HEK293 (cell line): Measurements from ENCODE around the gene CDH23.

Experiments used
- CTCF ChIA-PET: fragments of 350-600 bp; formaldehyde crosslinking; extraction: SDS; loops from one replicate; lab custom pipeline; 2021; ENCODE audit warnings: antibody characterized with exemption; lab: Yijun Ruan, JAX
- POLR2A ChIA-PET: fragments of 300-600 bp; formaldehyde crosslinking; extraction: SDS; loops from one replicate; lab custom pipeline; 2020; ENCODE audit warnings: antibody characterized with exemption, inconsistent platforms; lab: Yijun Ruan, JAX
- H3K27ac ChIP-seq: fragments of 200-500 bp; sonication (Bioruptor generic); 2 replicates; pipeline ENCODE4 v1.5.1; 2014; ENCODE audit warnings: low read depth, low read length, control low read depth, inconsistent platforms; ENCODE audit errors: extremely low read depth
- H3K36me3 ChIP-seq, 2 experiments: fragments of 200-500 bp in 1 of 2; sonication (Bioruptor generic) in 1 of 2; 1 replicate in 1 of 2; 2 replicates in 1 of 2; pipeline ENCODE4 v1.5.1; 2014 to 2017; ENCODE audit warnings: inconsistent platforms in 2 of 2, low read length in 2 of 2; ENCODE audit not compliant: control insufficient read depth in 2 of 2, insufficient read depth in 1 of 2
- H3K4me1 ChIP-seq: fragments of 200-500 bp; sonication (Bioruptor generic); 2 replicates; pipeline ENCODE4 v1.5.1; 2014; ENCODE audit warnings: mild to moderate bottlenecking, low read length, inconsistent platforms; ENCODE audit not compliant: control insufficient read depth, insufficient read depth
- H3K4me3 ChIP-seq: 2 replicates; pipeline ENCODE4 v1.5.1; 2011; ENCODE audit warnings: low read depth, mild to moderate bottlenecking, control low read depth, low read length, moderate library complexity
- H3K9me3 ChIP-seq: fragments of 200-500 bp; sonication (Bioruptor generic); 2 replicates; pipeline ENCODE4 v1.5.1; 2014; ENCODE audit warnings: low read depth, low read length, inconsistent platforms; ENCODE audit not compliant: control insufficient read depth, insufficient read depth
- BCL11B ChIP-seq: fragments of 450-650 bp; formaldehyde crosslinking; IDR thresholded peaks from 2 replicates; pipeline ENCODE4 v1.5.1; 2016; ENCODE audit warnings: low read depth, missing biosample characterization, missing genetic modification characterization
- SALL2 ChIP-seq: fragments of 450-650 bp; formaldehyde crosslinking; IDR thresholded peaks from 2 replicates; pipeline ENCODE4 v1.5.0; 2017; ENCODE audit warnings: missing biosample characterization, mild to moderate bottlenecking, missing genetic modification characterization, borderline replicate concordance
- ZBTB6 ChIP-seq: fragments of 450-650 bp; formaldehyde crosslinking; IDR thresholded peaks from 2 replicates; pipeline ENCODE4 v1.5.1; 2017; ENCODE audit warnings: missing biosample characterization, missing genetic modification characterization
- ZNF184 ChIP-seq: fragments of 450-650 bp; IDR thresholded peaks from 2 replicates; pipeline ENCODE4 v1.5.1; 2018; ENCODE audit warnings: missing biosample characterization, mild to moderate bottlenecking, missing genetic modification characterization
- ZNF19 ChIP-seq: fragments of 450-650 bp; formaldehyde crosslinking; IDR thresholded peaks from 2 replicates; pipeline ENCODE4; 2016; ENCODE audit warnings: missing biosample characterization, missing genetic modification characterization, low read depth
- ZNF2 ChIP-seq: fragments of 450-650 bp; formaldehyde crosslinking; IDR thresholded peaks from 2 replicates; pipeline ENCODE4 v1.5.1; 2016; ENCODE audit warnings: missing biosample characterization, missing genetic modification characterization
- ZNF221 ChIP-seq: fragments of 450-650 bp; formaldehyde crosslinking; IDR thresholded peaks from 2 replicates; pipeline ENCODE4 v1.5.1; 2017; ENCODE audit warnings: missing biosample characterization, missing genetic modification characterization, borderline replicate concordance
- ZNF302 ChIP-seq: fragments of 450-650 bp; formaldehyde crosslinking; IDR thresholded peaks from 2 replicates; pipeline ENCODE4 v1.5.1; 2016; ENCODE audit warnings: missing biosample characterization, missing genetic modification characterization, low read depth
- ZNF610 ChIP-seq: fragments of 450-650 bp; formaldehyde crosslinking; IDR thresholded peaks from 2 replicates; pipeline ENCODE4 v1.5.1; 2016; ENCODE audit warnings: missing biosample characterization, missing genetic modification characterization, borderline replicate concordance
- ZNF692 ChIP-seq: fragments of 450-650 bp; formaldehyde crosslinking; IDR thresholded peaks from 2 replicates; pipeline ENCODE4 v1.5.1; 2016; ENCODE audit warnings: missing biosample characterization, missing genetic modification characterization
- ZNF768 ChIP-seq: fragments of 450-650 bp; formaldehyde crosslinking; IDR thresholded peaks from 2 replicates; pipeline ENCODE4 v1.5.1; 2018; ENCODE audit warnings: missing biosample characterization, mild to moderate bottlenecking, missing genetic modification characterization
- TF ChIP-seq, protein P1 (sequence below): fragments of 450-650 bp; formaldehyde crosslinking; IDR thresholded peaks from 2 replicates; pipeline ENCODE4 v1.5.1; 2016; ENCODE audit warnings: missing biosample characterization, missing genetic modification characterization
- TF ChIP-seq, protein P2 (sequence below): fragments of 450-650 bp; formaldehyde crosslinking; IDR thresholded peaks from 2 replicates; pipeline ENCODE4 v1.5.1; 2016; ENCODE audit warnings: missing biosample characterization, missing genetic modification characterization

Gene CDH23

DNA sequence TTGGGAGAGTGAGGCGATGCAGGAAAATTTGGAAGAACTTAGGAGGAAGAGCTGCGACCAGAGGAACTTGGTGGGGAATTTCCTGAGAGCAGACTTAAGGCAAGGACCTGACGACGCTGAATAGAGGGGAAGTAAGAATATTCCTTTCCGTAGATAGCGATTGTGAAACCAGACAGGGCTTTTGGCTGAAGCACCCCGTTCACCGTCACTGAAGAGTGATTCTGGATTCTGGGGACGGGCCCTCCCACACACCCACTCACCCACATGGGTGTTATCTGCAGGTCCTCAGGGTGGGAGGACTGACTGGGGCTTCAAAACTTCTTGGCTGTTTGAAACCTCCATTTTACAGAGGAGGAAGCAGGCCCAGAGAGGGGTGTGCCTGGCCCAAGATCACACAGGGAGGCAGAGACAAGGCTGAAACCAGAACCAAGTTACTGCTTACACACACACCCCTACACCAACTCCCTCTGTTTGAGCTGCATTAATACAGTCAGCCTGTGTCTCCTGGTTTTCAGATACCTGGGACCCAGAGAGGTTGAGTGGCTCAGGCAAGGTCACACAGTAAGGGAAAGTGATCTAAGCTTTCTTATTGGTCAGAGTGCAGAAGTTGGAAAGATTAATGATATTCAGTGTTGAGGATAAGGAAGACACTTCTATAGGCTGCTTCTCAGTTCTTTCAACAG, 37.2 kb upstream of the CDH23 start:
- H3K4me1 ChIP-seq = no peaks in the 10 kb centered on the region
- no peak overlapping the region for H3K27ac ChIP-seq
- no peak overlapping the region for H3K4me3 ChIP-seq
- H3K36me3 ChIP-seq = peaks cover 0 to 9% of the 10 kb centered on the region in 2 experiments; a peak in 1 of 3 replicates
- H3K9me3 ChIP-seq = no peaks in the 10 kb centered on the region
- POLR2A ChIA-PET = no interaction called here
- TF ChIP-seq ZNF184 (tag by site-specific recombination) = peak; percentile 55; the same call in 1 of the 2 replicates
- no peak for TF ChIP-seq ZNF2 (tag by site-specific recombination)
- peak; percentile 60; the same call in 1 of the 2 replicates for TF ChIP-seq ZNF768 (tag by site-specific recombination)
- CTCF ChIA-PET = interaction anchor here (0.8 kb wide), 1 partner anchor 40 kb away, joined by 4 read pairs; no protein-coding TSS in a partner anchor

DNA sequence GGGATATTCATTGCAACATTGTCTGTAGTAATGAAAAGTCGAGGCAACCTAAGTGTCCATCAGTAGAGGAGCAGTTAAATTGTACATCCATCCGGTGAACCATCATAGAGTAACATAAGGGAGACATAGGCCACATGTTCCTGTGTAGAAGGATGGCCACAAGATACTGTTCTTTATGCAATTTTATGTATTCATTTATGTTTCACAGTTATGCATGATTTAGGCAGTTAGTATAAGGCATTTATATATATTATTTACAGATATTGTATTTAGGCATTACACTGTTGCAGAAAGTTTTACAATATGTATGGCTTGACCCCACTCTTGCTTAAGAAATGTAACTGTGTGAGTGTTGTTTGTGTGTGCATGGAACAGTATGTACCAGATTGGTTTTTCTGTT, 36.0 kb upstream of the CDH23 start:
- ChIA-PET POLR2A (no interaction called here), CTCF (interaction anchor here (0.8 kb wide), 1 partner anchor 21 kb away, joined by 3 read pairs; no protein-coding TSS in a partner anchor)
- Histone ChIP-seq H3K27ac (no peak overlapping the region), H3K36me3 (peaks cover 0 to 9% of the 10 kb centered on the region in 2 experiments; a peak in 1 of 3 replicates), H3K9me3 (no peaks in the 10 kb centered on the region), H3K4me3 (no peak overlapping the region), H3K4me1 (no peaks in the 10 kb centered on the region)
- TF ChIP-seq, protein P1, sequence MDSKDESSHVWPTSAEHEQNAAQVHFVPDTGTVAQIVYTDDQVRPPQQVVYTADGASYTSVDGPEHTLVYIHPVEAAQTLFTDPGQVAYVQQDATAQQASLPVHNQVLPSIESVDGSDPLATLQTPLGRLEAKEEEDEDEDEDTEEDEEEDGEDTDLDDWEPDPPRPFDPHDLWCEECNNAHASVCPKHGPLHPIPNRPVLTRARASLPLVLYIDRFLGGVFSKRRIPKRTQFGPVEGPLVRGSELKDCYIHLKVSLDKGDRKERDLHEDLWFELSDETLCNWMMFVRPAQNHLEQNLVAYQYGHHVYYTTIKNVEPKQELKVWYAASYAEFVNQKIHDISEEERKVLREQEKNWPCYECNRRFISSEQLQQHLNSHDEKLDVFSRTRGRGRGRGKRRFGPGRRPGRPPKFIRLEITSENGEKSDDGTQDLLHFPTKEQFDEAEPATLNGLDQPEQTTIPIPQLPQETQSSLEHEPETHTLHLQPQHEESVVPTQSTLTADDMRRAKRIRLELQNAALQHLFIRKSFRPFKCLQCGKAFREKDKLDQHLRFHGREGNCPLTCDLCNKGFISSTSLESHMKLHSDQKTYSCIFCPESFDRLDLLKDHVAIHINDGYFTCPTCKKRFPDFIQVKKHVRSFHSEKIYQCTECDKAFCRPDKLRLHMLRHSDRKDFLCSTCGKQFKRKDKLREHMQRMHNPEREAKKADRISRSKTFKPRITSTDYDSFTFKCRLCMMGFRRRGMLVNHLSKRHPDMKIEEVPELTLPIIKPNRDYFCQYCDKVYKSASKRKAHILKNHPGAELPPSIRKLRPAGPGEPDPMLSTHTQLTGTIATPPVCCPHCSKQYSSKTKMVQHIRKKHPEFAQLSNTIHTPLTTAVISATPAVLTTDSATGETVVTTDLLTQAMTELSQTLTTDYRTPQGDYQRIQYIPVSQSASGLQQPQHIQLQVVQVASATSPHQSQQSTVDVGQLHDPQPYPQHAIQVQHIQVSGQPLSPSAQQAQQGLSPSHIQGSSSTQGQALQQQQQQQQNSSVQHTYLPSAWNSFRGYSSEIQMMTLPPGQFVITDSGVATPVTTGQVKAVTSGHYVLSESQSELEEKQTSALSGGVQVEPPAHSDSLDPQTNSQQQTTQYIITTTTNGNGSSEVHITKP (tag by site-specific recombination) = no peak
- no peak for TF ChIP-seq ZNF221 (tag by site-specific recombination)
- TF ChIP-seq ZNF302 (tag by site-specific recombination) = no peak
- no peak for TF ChIP-seq BCL11B (tag by site-specific recombination)
- TF ChIP-seq, protein P2, sequence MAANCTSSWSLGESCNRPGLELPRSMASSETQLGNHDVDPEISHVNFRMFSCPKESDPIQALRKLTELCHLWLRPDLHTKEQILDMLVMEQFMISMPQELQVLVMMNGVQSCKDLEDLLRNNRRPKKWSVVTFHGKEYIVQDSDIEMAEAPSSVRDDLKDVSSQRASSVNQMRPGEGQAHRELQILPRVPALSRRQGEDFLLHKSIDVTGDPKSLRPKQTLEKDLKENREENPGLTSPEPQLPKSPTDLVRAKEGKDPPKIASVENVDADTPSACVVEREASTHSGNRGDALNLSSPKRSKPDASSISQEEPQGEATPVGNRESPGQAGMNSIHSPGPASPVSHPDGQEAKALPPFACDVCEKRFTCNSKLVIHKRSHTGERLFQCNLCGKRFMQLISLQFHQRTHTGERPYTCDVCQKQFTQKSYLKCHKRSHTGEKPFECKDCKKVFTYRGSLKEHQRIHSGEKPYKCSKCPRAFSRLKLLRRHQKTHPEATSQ (tag by site-specific recombination) = no peak
- TF ChIP-seq ZBTB6 (tag by site-specific recombination) = no peak

DNA sequence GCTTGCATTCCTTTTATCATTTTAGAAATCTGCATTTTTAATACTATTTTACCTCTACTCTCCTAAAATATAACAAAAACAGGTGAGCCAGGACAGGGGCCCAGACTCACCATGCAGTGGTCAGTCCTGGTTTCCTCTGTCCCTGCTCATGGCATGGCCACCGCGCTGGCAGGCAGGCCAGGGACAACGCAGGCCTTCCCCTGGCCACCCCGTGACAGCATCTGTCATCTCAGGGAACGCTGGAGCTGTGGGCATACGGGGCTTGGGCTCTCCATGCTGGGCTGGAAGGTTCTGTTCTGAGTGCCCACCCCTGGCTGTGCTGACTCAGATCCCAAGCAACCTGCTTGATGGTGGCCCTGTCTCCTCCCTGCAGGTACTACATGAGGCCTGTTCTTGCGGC, 35.1 kb upstream of the CDH23 start:
- Histone ChIP-seq H3K36me3 (peaks cover 0 to 5% of the 10 kb centered on the region in 2 experiments; a peak in 1 of 3 replicates), H3K4me1 (no peaks in the 10 kb centered on the region), H3K27ac (no peak overlapping the region), H3K9me3 (no peaks in the 10 kb centered on the region), H3K4me3 (no peak overlapping the region)
- TF ChIP-seq ZNF692 (tag by site-specific recombination) = no peak
- no peak for TF ChIP-seq ZNF610 (tag by site-specific recombination)
- TF ChIP-seq SALL2 (tag by site-specific recombination) = no peak
- no peak for TF ChIP-seq ZNF19 (tag by site-specific recombination)
- ChIA-PET CTCF (no interaction called here), POLR2A (no interaction called here)
